Spleen (tissue), 7 donors: Measurements from ENCODE around the gene MAP3K6.

ENCODE experiments used
- CTCF ChIP-seq, 11 experiments: fragments of 200-600 bp in 7 of 11; fragments of 450-650 bp in 4 of 11; sonication (generic) in 4 of 11; IDR thresholded peaks in 8 of 11; conservative IDR thresholded peaks in 3 of 11; 1 replicate in 7 of 11; 2 replicates in 4 of 11; pipeline versions ENCODE4 v1.4.0 to v1.8.0; 2016 to 2021; ENCODE audit warnings: antibody characterized with exemption in 11 of 11, inconsistent platforms in 4 of 11, mild to moderate bottlenecking in 1 of 11
- POLR2A ChIP-seq, 3 donors: fragments of 450-650 bp; IDR thresholded peaks; one replicate each; pipeline ENCODE4 v1.5.1; 2017; ENCODE audit warnings: antibody characterized with exemption in 3 of 3, mild to moderate bottlenecking in 1 of 3
- POLR2AphosphoS5 ChIP-seq, 3 donors: sonication (generic); formaldehyde crosslinking; IDR thresholded peaks; one replicate each; pipeline ENCODE4 v1.5.1; 2017; ENCODE audit warnings: antibody characterized with exemption in 3 of 3
- donor health status: DM: no; HTN: no; CAD: no; lungs with moderate emphysema.
- donor health status: DM: no; HTN: no; CAD: no.
- donor health status: DM: no; HTN: no; CAD: no.

DNA sequence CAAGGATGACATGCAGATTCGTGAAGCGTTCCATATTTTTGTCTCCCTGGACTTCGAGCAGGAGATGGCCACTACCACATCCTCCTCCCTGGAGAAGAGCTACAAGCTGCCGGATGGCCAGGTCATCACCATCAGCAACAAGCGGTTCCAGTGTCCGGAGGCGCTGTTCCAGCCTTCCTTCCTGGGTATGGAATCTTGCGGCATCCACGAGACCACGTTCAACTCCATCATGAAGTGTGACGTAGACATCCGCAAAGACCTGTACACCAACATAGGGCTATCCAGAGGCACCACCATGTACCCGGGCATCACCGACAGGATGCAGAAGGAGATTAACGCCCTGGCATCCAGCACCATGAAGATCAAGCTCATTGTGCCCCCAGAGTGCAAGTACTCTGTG is 41.5 kb downstream of the MAP3K6 start:
- TF ChIP-seq POLR2A (IDR thresholded peaks at IDR 0.05) = no peak
- TF ChIP-seq POLR2AphosphoS5 (IDR thresholded peaks at IDR 0.05) = no peak
- TF ChIP-seq CTCF (IDR thresholded peaks at IDR 0.05 in 8 of 11, conservative IDR thresholded peaks at IDR 0.05 in 3 of 11) = no peak
